ENCODE data around the gene RAB17. TPM values are rescaled to one million over a fixed set of nuclear protein-coding genes. Genes with fewer than 3 reads are reported as not detected.
A peak's percentile ranks its signal among the peaks of the same experiment; 100 is the strongest.
"Not testable (repeated sequence)": the region's sequence is repeated elsewhere in the genome, so short reads cannot be mapped to it uniquely, and the experiment has no call there.

Gene RAB17
- polyA plus RNA-seq, 1 experiment: 0.10 TPM

GRCh38 chr2:237613679-237614078, 23.1 kb upstream of the RAB17 start:
- no peaks in the 10 kb centered on the region for H3K27me3 ChIP-seq (ENCODE audit: control insufficient read depth, insufficient read depth, low read length)
- ChIA-PET POLR2A (no interaction called here), CTCF (interaction anchor here (1.1 kb wide), 1 partner anchor 11 kb away, joined by 3 read pairs; no protein-coding TSS in a partner anchor)
- no peak for DNase-seq (ENCODE audit: low read depth, low spot score)
- TF ChIP-seq CTCF (IDR thresholded peaks at IDR 0.05; ENCODE audit: low read depth, low read length): no peak
- no peaks in the 10 kb centered on the region for H3K9me3 ChIP-seq (ENCODE audit: control insufficient read depth, insufficient read depth, low read length)
- H3K4me3 ChIP-seq (ENCODE audit: low read depth, low read length): no peak overlapping the region
- no peak overlapping the region for H3K27ac ChIP-seq (ENCODE audit: low read depth, low read length)

- H3K27ac ChIP-seq (ENCODE audit: low read depth, low read length): no peak overlapping the region
- H3K9me3 ChIP-seq (ENCODE audit: control insufficient read depth, insufficient read depth, low read length): no peaks in the 10 kb centered on the region
- H3K27me3 ChIP-seq (ENCODE audit: control insufficient read depth, insufficient read depth, low read length): no peaks in the 10 kb centered on the region
- POLR2A ChIA-PET: no interaction called here
- no peak overlapping the region for H3K4me3 ChIP-seq (ENCODE audit: low read depth, low read length)
- no peak for TF ChIP-seq CTCF (IDR thresholded peaks at IDR 0.05; ENCODE audit: low read depth, low read length)
- CTCF ChIA-PET: interaction anchor here (0.7 to 1.1 kb wide), 2 partner anchors 11 to 41 kb away, joined by 3 read pairs; no protein-coding TSS in a partner anchor
- DNase-seq (ENCODE audit: low read depth, low spot score): no peak
Observed at GRCh38 chr2:237612527-237613357, 22.2 kb upstream of the RAB17 start.

GRCh38 chr2:237606522-237606921, 16.0 kb upstream of the RAB17 start:
- DNase-seq (ENCODE audit: low read depth, low spot score); H3K4me3 ChIP-seq (ENCODE audit: low read depth, low read length); H3K9me3 ChIP-seq (ENCODE audit: control insufficient read depth, insufficient read depth, low read length); H3K27me3 ChIP-seq (ENCODE audit: control insufficient read depth, insufficient read depth, low read length); POLR2A ChIA-PET; H3K27ac ChIP-seq (ENCODE audit: low read depth, low read length): not testable (repeated sequence)
- CTCF ChIA-PET: interaction anchor here (1.5 kb wide), 1 partner anchor 139 kb away, joined by 8 read pairs; no protein-coding TSS in a partner anchor

DNA sequence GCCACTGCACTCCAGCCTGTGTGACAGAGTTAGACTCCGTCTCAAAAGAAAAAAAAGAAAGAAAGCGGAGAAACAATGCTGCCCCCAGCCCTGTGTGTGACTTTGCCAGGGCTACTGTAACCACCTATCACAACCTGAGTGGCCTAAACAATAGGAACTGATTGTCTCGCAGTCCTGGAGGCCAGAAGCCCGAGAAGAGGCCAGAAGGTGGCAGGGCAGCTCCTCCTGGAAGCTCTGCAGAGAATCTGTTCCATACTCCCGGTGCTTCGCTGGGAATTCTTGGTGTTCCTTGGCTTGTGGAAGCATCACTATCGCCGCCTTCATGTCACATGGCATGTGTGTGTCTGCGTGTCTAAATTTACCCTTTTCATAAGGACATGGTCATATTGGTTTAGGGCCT, 14.4 kb upstream of the RAB17 start:
- no peak overlapping the region for H3K27ac ChIP-seq (ENCODE audit: low read depth, low read length)
- POLR2A ChIA-PET: no interaction called here
- H3K9me3 ChIP-seq (ENCODE audit: control insufficient read depth, insufficient read depth, low read length): no peaks in the 10 kb centered on the region
- CTCF ChIA-PET: interaction anchor here (0.7 to 1.5 kb wide), 3 partner anchors 53 to 140 kb away, joined by 3 to 8 read pairs (median 4); no protein-coding TSS in a partner anchor
- TF ChIP-seq CTCF (IDR thresholded peaks at IDR 0.05; ENCODE audit: low read depth, low read length): peak; percentile 28; the same call in 1 of the 2 replicates
- no peak overlapping the region for H3K4me3 ChIP-seq (ENCODE audit: low read depth, low read length)
- no peak for DNase-seq (ENCODE audit: low read depth, low spot score)
- H3K27me3 ChIP-seq (ENCODE audit: control insufficient read depth, insufficient read depth, low read length): no peaks in the 10 kb centered on the region

- peak overlapping the region; percentile 47 for H3K27ac ChIP-seq (ENCODE audit: low read depth, low read length)
- DNase-seq (ENCODE audit: low read depth, low spot score): no peak
- CTCF ChIA-PET: interaction anchor here (0.7 to 1.0 kb wide), 4 partner anchors 32 to 141 kb away, joined by 3 read pairs; no protein-coding TSS in a partner anchor
Observed at GRCh38 chr2:237604391-237604790, 13.9 kb upstream of the RAB17 start.

More at GRCh38 chr2:237604391-237604790, 13.9 kb upstream of the RAB17 start:
- Histone ChIP-seq H3K9me3 (ENCODE audit: control insufficient read depth, insufficient read depth, low read length) (no peaks in the 10 kb centered on the region), H3K27me3 (ENCODE audit: control insufficient read depth, insufficient read depth, low read length) (no peaks in the 10 kb centered on the region), H3K4me3 (ENCODE audit: low read depth, low read length) (no peak overlapping the region)
- POLR2A ChIA-PET: interaction anchor here (0.7 kb wide), 1 partner anchor 23 kb away, joined by 3 read pairs; no protein-coding TSS in a partner anchor
- TF ChIP-seq CTCF (IDR thresholded peaks at IDR 0.05; ENCODE audit: low read depth, low read length): no peak

Data from AG04450 (cell line).